Esophagus squamous epithelium (tissue), 5 donors: ENCODE results near the gene NXN. TPM values are rescaled to one million over a fixed set of nuclear protein-coding genes. Genes with fewer than 3 reads are reported as not detected.
A peak's percentile ranks its signal among the peaks of the same experiment; 100 is the strongest.

Experiments used
- DNase-seq: peaks from one replicate; lab custom pipeline; 2025; lab: John Stamatoyannopoulos, UW
- H3K27ac ChIP-seq, 4 donors: fragments of 200-600 bp; sonication (generic); one replicate each; pipeline ENCODE4 v1.5.1; 2016 to 2019; ENCODE audit warnings: mild to moderate bottlenecking in 1 of 4
- H3K27me3 ChIP-seq, 4 donors: fragments of 200-600 bp; sonication (generic); 1 replicate in 3 of 4; 2 replicates in 1 of 4; pipeline versions ENCODE4 v1.5.1 to v1.6.0; 2017 to 2021; ENCODE audit warnings: antibody characterized with exemption in 1 of 4
- H3K36me3 ChIP-seq, 3 donors: fragments of 200-600 bp; sonication (generic); one replicate each; pipeline ENCODE4 v1.5.1; 2016 to 2019
- H3K4me1 ChIP-seq, 3 donors: fragments of 200-600 bp; sonication (generic); one replicate each; pipeline ENCODE4 v1.5.1; 2017 to 2019
- H3K4me3 ChIP-seq, 4 donors: fragments of 200-600 bp; sonication (generic); 1 replicate in 3 of 4; 2 replicates in 1 of 4; pipeline ENCODE4 v1.5.1; 2016 to 2019; ENCODE audit warnings: mild to moderate bottlenecking in 2 of 4, moderate library complexity in 1 of 4
- H3K9me3 ChIP-seq, 3 donors: fragments of 200-600 bp; sonication (generic); one replicate each; pipeline ENCODE4 v1.5.1; 2016 to 2019
- CTCF ChIP-seq, 6 experiments: fragments of 450-650 bp in 4 of 6; fragments of 200-600 bp in 2 of 6; sonication (generic) in 2 of 6; IDR thresholded peaks; one replicate each; pipeline ENCODE4 v1.5.1; 2016 to 2019; ENCODE audit warnings: antibody characterized with exemption in 6 of 6, mild to moderate bottlenecking in 4 of 6, moderate library complexity in 4 of 6
- POLR2A ChIP-seq, 4 donors: fragments of 450-650 bp; IDR thresholded peaks; one replicate each; pipeline ENCODE4 v1.6.1; 2017; ENCODE audit warnings: antibody characterized with exemption in 4 of 4, mild to moderate bottlenecking in 4 of 4, moderate library complexity in 3 of 4
- WGBS, 2 donors: methylation state at CpG; one replicate each; pipeline ENCODE4 v1.1.5; 2018; 5-methylcytosine and 5-hydroxymethylcytosine counted together
- intact Hi-C: fragments of 100-400 bp; cut with DNase I; formaldehyde crosslinking; loops from one replicate; pipeline ENCODE4 v1.15.0; 2022
- total RNA-seq, 4 donors: library from RNA; depleted of rRNA; stranded (reverse); fragments of >200 nt; gene quantifications; one replicate each; pipeline ENCODE4 v1.1.0, GENCODE V29; 2016
- donor health status: DM: yes; HTN: yes; CAD: no.

NXN gene
- total RNA-seq, 4 donors from 2014 or later: 19.5 to 34.9 (median 28.7) TPM

- Histone ChIP-seq H3K27ac (peak overlapping the region in 3 of 4 donors; percentile 34 to 54 (median 50)), H3K4me3 (no peak overlapping the region), H3K4me1 (peaks cover 7 to 33% (median 10%) of the 10 kb centered on the region in 3 donors), H3K9me3 (no peaks in the 10 kb centered on the region), H3K36me3 (peaks cover 3 to 44% (median 5%) of the 10 kb centered on the region in 3 donors), H3K27me3 (no peaks in the 10 kb centered on the region)
- 81 to 90% methylated on average over 7 to 20 of the region's 22 CpGs for WGBS, 2 donors
- TF ChIP-seq CTCF (IDR thresholded peaks at IDR 0.05): peak in 1 of 6 experiments; percentile 5
- TF ChIP-seq POLR2A (IDR thresholded peaks at IDR 0.05): no peak
- DNase-seq: no peak
- intact Hi-C loops: loop anchor here (5.0 to 10.0 kb wide), 2 partner anchors 77 to 185 kb away; no protein-coding TSS in a partner anchor
Measured at GRCh38 chr17:797236-797840, 182.2 kb downstream of the NXN start.

- no peak overlapping the region for H3K4me3 ChIP-seq
- H3K9me3 ChIP-seq: no peaks in the 10 kb centered on the region
- no peak for TF ChIP-seq CTCF (IDR thresholded peaks at IDR 0.05)
- no peak for TF ChIP-seq POLR2A (IDR thresholded peaks at IDR 0.05)
- intact Hi-C loops: loop anchor here (5.0 to 10.0 kb wide), 2 partner anchors 78 to 186 kb away; no protein-coding TSS in a partner anchor
- 78% methylated on average over 10 to 14 of the region's 15 CpGs for WGBS, 2 donors
- H3K4me1 ChIP-seq: peaks cover 7 to 40% (median 10%) of the 10 kb centered on the region in 3 donors
- H3K27ac ChIP-seq: peak overlapping the region in 3 of 4 donors; percentile 34 to 54 (median 50)
- DNase-seq: no peak
- no peaks in the 10 kb centered on the region for H3K27me3 ChIP-seq
- H3K36me3 ChIP-seq: peaks cover 5 to 47% (median 10%) of the 10 kb centered on the region in 3 donors
Measured at GRCh38 chr17:796609-797008, 183.0 kb downstream of the NXN start.

GRCh38 chr17:795721-796120 is 183.9 kb downstream of the NXN start:
- no peak for DNase-seq
- H3K27ac ChIP-seq: peak overlapping the region in 3 of 4 donors; percentile 62 to 95 (median 76)
- no peak overlapping the region for H3K4me3 ChIP-seq
- no peaks in the 10 kb centered on the region for H3K27me3 ChIP-seq
- H3K9me3 ChIP-seq: no peaks in the 10 kb centered on the region
- intact Hi-C loops: loop anchor here (5.0 to 10.0 kb wide), 2 partner anchors 79 to 187 kb away; no protein-coding TSS in a partner anchor
- TF ChIP-seq CTCF (IDR thresholded peaks at IDR 0.05) (no peak), POLR2A (IDR thresholded peaks at IDR 0.05) (no peak)
- peaks cover 4 to 45% (median 12%) of the 10 kb centered on the region in 3 donors for H3K36me3 ChIP-seq
- H3K4me1 ChIP-seq: peaks cover 7 to 49% (median 10%) of the 10 kb centered on the region in 3 donors
- 65 to 77% methylated on average over 5 to 9 of the region's 9 CpGs for WGBS, 2 donors

GRCh38 chr17:795276-795675 is 184.3 kb downstream of the NXN start:
- intact Hi-C loops: loop anchor here (5.0 to 10.0 kb wide), 2 partner anchors 80 to 187 kb away; no protein-coding TSS in a partner anchor
- no peak for DNase-seq
- Histone ChIP-seq H3K4me1 (peaks cover 7 to 52% (median 10%) of the 10 kb centered on the region in 3 donors), H3K9me3 (no peaks in the 10 kb centered on the region), H3K27ac (peak overlapping the region; percentile 39 to 95 (median 69)), H3K36me3 (peaks cover 0 to 41% (median 12%) of the 10 kb centered on the region in 3 donors), H3K4me3 (peak overlapping the region in 3 of 4 donors; percentile 13 to 50 (median 27)), H3K27me3 (no peaks in the 10 kb centered on the region)
- TF ChIP-seq CTCF (IDR thresholded peaks at IDR 0.05): no peak
- TF ChIP-seq POLR2A (IDR thresholded peaks at IDR 0.05): no peak
- 64 to 75% methylated on average over 10 to 13 of the region's 14 CpGs for WGBS, 2 donors

- peak overlapping the region in 3 of 4 donors; percentile 13 to 50 (median 27) for H3K4me3 ChIP-seq
- no peaks in the 10 kb centered on the region for H3K27me3 ChIP-seq
- peaks cover 7 to 56% (median 10%) of the 10 kb centered on the region in 3 donors for H3K4me1 ChIP-seq
- H3K9me3 ChIP-seq: no peaks in the 10 kb centered on the region
- H3K36me3 ChIP-seq: peaks cover 0 to 40% (median 12%) of the 10 kb centered on the region in 3 donors
- TF ChIP-seq CTCF (IDR thresholded peaks at IDR 0.05) (peak; percentile 68 to 94 (median 89)), POLR2A (IDR thresholded peaks at IDR 0.05) (no peak)
- DNase-seq: no peak
- intact Hi-C loops: loop anchor here (5.0 to 10.0 kb wide), 2 partner anchors 80 to 187 kb away; no protein-coding TSS in a partner anchor
- 1 to 14% methylated on average over 15 to 16 of the region's 18 CpGs for WGBS, 2 donors
- H3K27ac ChIP-seq: peak overlapping the region; percentile 39 to 95 (median 69)
Measured at GRCh38 chr17:794876-795275, 184.7 kb downstream of the NXN start.
